GM12891 (cell line): ENCODE results near the gene HS1BP3.

Source experiments
- DNase-seq: peaks from one replicate; pipeline ENCODE4 v3.0.0; 2011; ENCODE audit warnings: low spot score; ENCODE audit not compliant: insufficient read length
- FAIRE-seq: peaks from 2 replicates; lab custom pipeline; 2011; peaks lifted over from hg19 to GRCh38; lab: Jason Lieb, UNC
- PAX5 ChIP-seq: IDR thresholded peaks from 2 replicates; pipeline ENCODE4 v1.6.1; 2011; ENCODE audit warnings: low read length, moderate library complexity, mild to moderate bottlenecking; ENCODE audit not compliant: insufficient read depth, severe bottlenecking
- POLR2A ChIP-seq: IDR thresholded peaks from 2 replicates; pipeline ENCODE4 v1.6.1; 2011; ENCODE audit warnings: low read depth, low read length, control low read depth
- POLR2AphosphoS5 ChIP-seq: IDR thresholded peaks from 2 replicates; pipeline ENCODE4 v1.6.1; 2011; ENCODE audit warnings: low read depth, low read length, control low read depth
- POU2F2 ChIP-seq: IDR thresholded peaks from 2 replicates; pipeline ENCODE4 v1.6.1; 2011; ENCODE audit warnings: low read depth, mild to moderate bottlenecking, control low read depth, low read length, moderate library complexity
- SPI1 ChIP-seq: IDR thresholded peaks from 2 replicates; pipeline ENCODE4 v1.6.1; 2011; ENCODE audit warnings: low read depth, low read length, control low read depth
- TAF1 ChIP-seq: IDR thresholded peaks from 2 replicates; pipeline ENCODE4 v1.6.1; 2011; ENCODE audit warnings: low read depth, low read length, control low read depth

HS1BP3 gene

DNA sequence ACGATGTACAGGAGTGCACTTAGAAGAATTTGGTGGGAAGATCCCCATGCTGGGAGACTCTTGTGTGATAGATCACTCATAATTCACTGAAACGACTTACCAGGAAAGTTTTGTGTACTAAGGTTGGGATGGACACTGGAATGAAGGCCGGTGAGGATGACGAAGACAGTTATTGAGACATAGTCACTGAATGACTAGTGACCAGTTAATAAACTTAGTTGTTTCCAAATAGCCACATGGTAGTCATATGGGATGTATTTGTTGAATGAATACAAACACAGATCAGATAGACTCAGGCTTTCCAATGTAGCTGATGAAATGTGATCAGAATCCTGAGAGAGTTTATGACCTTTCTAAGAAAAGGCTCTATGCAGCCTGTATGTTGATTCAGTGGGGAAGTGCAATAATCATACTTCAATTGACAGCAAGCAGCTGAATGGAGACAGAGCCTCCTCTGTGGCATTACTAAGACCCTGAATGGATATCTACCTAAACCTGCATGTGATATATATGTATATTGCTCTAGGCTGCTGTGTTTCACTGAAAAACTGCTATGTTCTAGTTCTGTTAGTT, 36.4 kb upstream of the HS1BP3 start:
- TF ChIP-seq TAF1: no peak
- TF ChIP-seq POU2F2: no peak
- TF ChIP-seq POLR2AphosphoS5: no peak
- no peak for TF ChIP-seq POLR2A
- TF ChIP-seq SPI1: no peak
- TF ChIP-seq PAX5: no peak
- DNase-seq (no peak), FAIRE-seq (no peak)

DNA sequence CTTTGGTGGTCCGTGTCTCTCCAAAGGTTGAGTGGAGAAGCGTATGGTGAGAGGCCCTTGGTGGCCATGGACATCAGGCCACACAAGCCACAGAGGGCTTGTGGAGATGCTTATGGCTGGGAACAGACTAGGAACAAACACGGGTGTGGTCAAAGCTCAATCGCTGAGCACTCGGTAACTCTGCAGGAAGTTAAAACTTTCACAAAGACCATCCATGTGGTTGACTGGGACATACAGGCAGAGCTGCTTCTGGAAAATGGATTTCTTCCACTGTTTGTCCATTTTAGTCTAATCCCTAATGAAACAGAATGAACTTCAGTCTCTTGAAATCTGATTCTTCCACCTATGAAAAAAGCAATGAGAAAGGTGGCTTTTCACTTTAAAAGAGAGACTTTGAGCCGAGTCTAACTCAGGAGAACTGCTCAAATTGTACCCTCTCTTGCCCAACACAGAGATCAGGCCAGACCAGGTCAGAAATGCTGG, 33.7 kb upstream of the HS1BP3 start:
- no peak for DNase-seq
- no peak for FAIRE-seq
- TF ChIP-seq POLR2AphosphoS5 (no peak), SPI1 (no peak), TAF1 (no peak), PAX5 (no peak), POU2F2 (no peak), POLR2A (no peak)

- DNase-seq: no peak
- no peak for TF ChIP-seq PAX5
- no peak for TF ChIP-seq POU2F2
- TF ChIP-seq SPI1: no peak
- no peak for TF ChIP-seq POLR2AphosphoS5
- no peak for TF ChIP-seq TAF1
- no peak for FAIRE-seq
Observed at GRCh38 chr2:20682167-20682920, 31.4 kb upstream of the HS1BP3 start.

DNA sequence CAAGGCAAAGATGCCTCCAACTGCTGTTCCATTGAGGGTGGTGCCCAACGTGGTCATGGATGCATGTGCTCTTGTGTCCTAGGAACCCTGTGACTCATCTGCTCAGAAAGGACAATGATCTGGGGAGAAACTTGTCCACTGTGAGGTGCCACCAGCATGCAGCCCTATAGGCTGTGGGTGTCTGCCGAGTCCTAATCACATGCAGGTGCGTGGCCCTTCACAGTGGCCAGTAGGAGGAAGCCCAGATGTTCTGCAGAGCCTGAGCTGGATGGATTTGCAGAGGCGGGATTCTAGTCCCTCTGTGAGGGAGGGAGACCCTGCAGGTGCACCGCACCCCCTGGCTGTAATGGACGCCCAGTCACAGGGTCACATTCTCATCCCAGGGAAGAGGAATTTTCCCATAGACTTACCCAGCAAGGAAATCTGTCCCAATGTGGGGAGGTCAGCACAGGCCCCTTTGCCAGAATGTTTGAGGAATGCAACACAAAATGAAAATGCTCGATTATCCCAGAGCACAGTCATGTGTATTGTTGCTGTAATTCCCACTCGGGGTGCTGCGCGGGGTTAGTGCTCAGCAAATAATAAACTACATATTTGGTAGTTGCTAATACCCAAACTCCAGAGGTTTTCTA, 30.0 kb upstream of the HS1BP3 start:
- FAIRE-seq (no peak), DNase-seq (no peak)
- TF ChIP-seq SPI1 (no peak), POLR2A (no peak)

GRCh38 chr2:20678780-20679179, 27.9 kb upstream of the HS1BP3 start:
- no peak for DNase-seq
- no peak for FAIRE-seq

DNA sequence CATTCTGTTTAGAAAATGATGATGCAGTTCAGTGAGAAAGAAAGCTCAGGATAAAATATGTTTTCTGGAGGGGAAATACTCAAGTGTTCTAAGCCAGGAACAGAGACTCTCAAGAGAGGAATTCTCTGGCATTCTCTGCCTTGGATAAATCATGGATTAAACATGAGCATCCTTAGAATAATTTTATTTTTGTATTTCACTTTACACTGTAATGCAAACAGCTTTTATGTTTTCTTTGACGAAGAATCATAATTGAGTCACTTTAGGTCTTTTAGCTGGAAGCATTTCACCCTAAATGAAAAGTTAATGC, 27.1 kb upstream of the HS1BP3 start:
- DNase-seq (no peak), FAIRE-seq (no peak)
- no peak for TF ChIP-seq POLR2AphosphoS5
- no peak for TF ChIP-seq PAX5

More at GRCh38 chr2:20678780-20679179, 27.9 kb upstream of the HS1BP3 start:
- TF ChIP-seq TAF1: no peak
- TF ChIP-seq PAX5: no peak
- no peak for TF ChIP-seq POLR2A

- DNase-seq (no peak), FAIRE-seq (no peak)
- 0 out of 2 replicates have a peak, but pooled peaks have one; percentile 12 for TF ChIP-seq POU2F2
- TF ChIP-seq TAF1: no peak
- no peak for TF ChIP-seq POLR2A
Observed at GRCh38 chr2:20677301-20678085, 26.6 kb upstream of the HS1BP3 start.

DNA sequence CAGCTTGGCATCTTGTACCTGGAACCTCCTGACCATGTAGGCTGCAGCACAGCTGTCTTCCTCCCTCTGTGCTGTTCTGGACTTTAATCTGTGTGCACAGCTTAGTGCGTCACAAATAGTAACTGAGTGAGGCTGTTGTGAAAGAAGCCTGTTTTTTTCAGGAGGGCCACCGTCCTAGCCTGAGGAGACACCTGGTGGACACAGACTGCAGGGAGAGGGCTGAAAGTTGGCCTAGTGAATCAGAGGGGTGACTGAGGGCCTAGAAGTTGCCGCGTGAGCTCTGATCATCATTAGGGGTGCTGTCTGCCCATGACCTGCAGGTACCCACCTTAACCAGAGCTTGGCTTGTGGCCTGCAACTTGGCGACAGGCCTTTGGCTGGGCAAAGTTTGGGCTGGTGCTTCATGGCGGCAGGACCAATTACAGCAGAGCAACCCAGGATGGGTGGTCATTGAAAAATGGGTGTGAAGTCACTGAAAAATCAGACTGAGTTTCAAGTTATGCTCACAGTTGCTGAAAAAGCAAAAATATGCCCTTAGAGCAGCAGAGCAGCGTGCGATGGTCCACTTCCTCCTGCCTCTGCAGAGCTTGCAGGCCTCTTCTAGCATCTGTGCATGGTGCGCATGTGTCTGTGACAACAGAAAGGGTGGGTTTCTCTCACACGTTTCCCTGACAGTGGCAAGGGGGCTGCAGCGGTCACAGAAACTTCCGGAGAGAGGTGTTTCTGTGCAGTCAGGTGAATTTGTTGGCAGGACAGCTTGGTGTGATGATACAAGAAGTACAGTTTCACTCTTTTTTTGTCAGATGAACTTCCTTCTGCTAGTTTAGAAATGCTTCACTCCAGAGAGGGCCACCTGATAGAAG, 25.7 kb upstream of the HS1BP3 start:
- FAIRE-seq (peak; percentile 97), DNase-seq (no peak)
- TF ChIP-seq POLR2AphosphoS5 (0 out of 2 replicates have a peak, but pooled peaks have one; percentile 4), POU2F2 (no peak), PAX5 (no peak), SPI1 (peak; percentile 85), POLR2A (no peak)

DNA sequence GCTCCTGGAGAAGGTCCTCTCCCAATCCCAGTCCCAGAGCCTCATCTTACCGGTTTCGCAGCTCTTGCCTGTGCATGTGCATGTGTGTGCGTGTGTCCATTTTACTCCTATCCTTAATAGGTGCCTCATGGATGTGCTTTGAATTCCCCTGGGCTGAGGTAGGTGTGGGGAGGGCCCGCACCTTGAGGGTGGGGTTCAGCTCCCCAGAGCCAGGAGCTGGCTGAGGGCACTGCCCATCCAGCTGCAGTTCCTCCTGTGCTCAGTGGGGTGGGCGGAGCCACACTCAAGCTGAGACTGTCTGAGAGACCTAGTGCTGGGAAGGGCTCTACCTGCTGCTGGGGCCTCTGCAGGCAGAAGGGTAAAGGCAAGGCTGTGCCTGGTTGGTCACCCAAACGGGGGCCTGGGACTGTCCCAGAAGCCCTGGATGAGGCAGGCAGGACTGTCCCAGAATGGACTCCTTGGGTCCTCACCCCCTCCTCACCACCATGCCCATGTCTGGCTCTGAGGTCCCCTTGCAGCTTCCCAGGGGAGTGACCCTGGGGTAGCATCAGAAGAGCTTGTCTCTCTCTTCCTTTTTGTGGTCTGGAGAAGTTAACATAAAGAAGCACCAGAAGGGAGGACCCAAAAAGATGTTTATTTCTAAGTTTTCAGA, 24.9 kb upstream of the HS1BP3 start:
- FAIRE-seq (peak; percentile 91), DNase-seq (peak; percentile 65)
- TF ChIP-seq TAF1 (no peak), PAX5 (no peak), POLR2AphosphoS5 (no peak), POU2F2 (no peak), SPI1 (peak; percentile 32; the same call in 1 of the 2 replicates), POLR2A (no peak)
